ENCODE data around the gene XXYLT1.

XXYLT1 gene

DNA sequence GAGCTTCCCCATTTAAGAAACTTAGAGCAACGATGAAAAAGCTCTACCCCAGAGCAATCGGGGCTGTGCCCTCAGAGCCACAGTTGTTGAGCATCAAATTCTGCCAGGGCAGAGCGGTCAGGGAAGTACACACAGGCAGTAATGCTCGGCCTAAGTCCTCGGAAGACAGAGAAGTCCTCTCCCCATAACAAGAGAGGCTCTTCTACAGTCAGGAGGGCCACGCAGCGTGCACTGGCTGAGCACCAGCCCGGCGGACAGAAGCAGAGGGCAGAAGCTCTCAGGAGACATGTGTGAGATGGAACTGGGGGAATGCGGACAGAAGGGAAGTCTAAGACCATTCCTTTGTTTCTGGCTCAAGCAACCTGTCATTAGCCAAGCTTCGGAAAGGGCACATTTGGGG, 95.9 kb downstream of the XXYLT1 start:
- no peak overlapping the region for H3K4me3 ChIP-seq (ENCODE audit: low read depth, low read length)
- ChIA-PET POLR2A (no interaction called here), CTCF (interaction anchor here (0.6 kb wide), 1 partner anchor 9 kb away, joined by 3 read pairs; no protein-coding TSS in a partner anchor)
- no peaks in the 10 kb centered on the region for H3K9me3 ChIP-seq (ENCODE audit: control insufficient read depth, insufficient read depth, low read depth, low read length)
- no peaks in the 10 kb centered on the region for H3K4me1 ChIP-seq (ENCODE audit: control insufficient read depth, insufficient read depth, low read length)
- H3K36me3 ChIP-seq (ENCODE audit: control insufficient read depth in 2 of 2, insufficient read depth in 1 of 2, low read length in 2 of 2), result peaks cover 0 to 4% of the 10 kb centered on the region in 2 experiments; a peak in 1 of 3 replicates
- TF ChIP-seq ZNF202 (tag by site-specific recombination; IDR thresholded peaks at IDR 0.05; ENCODE audit: borderline replicate concordance) (no peak), ZNF184 (tag by site-specific recombination; IDR thresholded peaks at IDR 0.05) (no peak), ZNF747 (tag by site-specific recombination; IDR thresholded peaks at IDR 0.05) (no peak), GFI1B (tag by site-specific recombination; IDR thresholded peaks at IDR 0.05) (no peak), ZNF768 (tag by site-specific recombination; IDR thresholded peaks at IDR 0.05) (no peak), ZNF423 (tag by site-specific recombination; IDR thresholded peaks at IDR 0.05) (no peak), ZNF426 (tag by site-specific recombination; IDR thresholded peaks at IDR 0.05) (no peak), ZNF335 (tag by site-specific recombination; conservative IDR thresholded peaks at IDR 0.05) (no peak), ZNF48 (tag by site-specific recombination; IDR thresholded peaks at IDR 0.05) (no peak), TCF7L2 (IDR thresholded peaks at IDR 0.05; ENCODE audit: borderline replicate concordance, low read depth, low read length) (no peak), ZNF121 (tag by site-specific recombination; IDR thresholded peaks at IDR 0.05) (no peak), FEZF1 (tag by site-specific recombination; IDR thresholded peaks at IDR 0.05) (no peak), ZNF596 (tag by site-specific recombination; IDR thresholded peaks at IDR 0.05) (no peak)
- TF ChIP-seq, protein P1, sequence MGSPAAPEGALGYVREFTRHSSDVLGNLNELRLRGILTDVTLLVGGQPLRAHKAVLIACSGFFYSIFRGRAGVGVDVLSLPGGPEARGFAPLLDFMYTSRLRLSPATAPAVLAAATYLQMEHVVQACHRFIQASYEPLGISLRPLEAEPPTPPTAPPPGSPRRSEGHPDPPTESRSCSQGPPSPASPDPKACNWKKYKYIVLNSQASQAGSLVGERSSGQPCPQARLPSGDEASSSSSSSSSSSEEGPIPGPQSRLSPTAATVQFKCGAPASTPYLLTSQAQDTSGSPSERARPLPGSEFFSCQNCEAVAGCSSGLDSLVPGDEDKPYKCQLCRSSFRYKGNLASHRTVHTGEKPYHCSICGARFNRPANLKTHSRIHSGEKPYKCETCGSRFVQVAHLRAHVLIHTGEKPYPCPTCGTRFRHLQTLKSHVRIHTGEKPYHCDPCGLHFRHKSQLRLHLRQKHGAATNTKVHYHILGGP (tag by site-specific recombination; IDR thresholded peaks at IDR 0.05), result no peak
- TF ChIP-seq, protein P2, sequence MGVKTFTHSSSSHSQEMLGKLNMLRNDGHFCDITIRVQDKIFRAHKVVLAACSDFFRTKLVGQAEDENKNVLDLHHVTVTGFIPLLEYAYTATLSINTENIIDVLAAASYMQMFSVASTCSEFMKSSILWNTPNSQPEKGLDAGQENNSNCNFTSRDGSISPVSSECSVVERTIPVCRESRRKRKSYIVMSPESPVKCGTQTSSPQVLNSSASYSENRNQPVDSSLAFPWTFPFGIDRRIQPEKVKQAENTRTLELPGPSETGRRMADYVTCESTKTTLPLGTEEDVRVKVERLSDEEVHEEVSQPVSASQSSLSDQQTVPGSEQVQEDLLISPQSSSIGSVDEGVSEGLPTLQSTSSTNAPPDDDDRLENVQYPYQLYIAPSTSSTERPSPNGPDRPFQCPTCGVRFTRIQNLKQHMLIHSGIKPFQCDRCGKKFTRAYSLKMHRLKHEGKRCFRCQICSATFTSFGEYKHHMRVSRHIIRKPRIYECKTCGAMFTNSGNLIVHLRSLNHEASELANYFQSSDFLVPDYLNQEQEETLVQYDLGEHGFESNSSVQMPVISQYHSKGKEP (tag by site-specific recombination; IDR thresholded peaks at IDR 0.05), result no peak
- TF ChIP-seq, protein P3, sequence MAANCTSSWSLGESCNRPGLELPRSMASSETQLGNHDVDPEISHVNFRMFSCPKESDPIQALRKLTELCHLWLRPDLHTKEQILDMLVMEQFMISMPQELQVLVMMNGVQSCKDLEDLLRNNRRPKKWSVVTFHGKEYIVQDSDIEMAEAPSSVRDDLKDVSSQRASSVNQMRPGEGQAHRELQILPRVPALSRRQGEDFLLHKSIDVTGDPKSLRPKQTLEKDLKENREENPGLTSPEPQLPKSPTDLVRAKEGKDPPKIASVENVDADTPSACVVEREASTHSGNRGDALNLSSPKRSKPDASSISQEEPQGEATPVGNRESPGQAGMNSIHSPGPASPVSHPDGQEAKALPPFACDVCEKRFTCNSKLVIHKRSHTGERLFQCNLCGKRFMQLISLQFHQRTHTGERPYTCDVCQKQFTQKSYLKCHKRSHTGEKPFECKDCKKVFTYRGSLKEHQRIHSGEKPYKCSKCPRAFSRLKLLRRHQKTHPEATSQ (tag by site-specific recombination; IDR thresholded peaks at IDR 0.05), result no peak
- TF ChIP-seq, protein P4, sequence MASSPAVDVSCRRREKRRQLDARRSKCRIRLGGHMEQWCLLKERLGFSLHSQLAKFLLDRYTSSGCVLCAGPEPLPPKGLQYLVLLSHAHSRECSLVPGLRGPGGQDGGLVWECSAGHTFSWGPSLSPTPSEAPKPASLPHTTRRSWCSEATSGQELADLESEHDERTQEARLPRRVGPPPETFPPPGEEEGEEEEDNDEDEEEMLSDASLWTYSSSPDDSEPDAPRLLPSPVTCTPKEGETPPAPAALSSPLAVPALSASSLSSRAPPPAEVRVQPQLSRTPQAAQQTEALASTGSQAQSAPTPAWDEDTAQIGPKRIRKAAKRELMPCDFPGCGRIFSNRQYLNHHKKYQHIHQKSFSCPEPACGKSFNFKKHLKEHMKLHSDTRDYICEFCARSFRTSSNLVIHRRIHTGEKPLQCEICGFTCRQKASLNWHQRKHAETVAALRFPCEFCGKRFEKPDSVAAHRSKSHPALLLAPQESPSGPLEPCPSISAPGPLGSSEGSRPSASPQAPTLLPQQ (tag by site-specific recombination; IDR thresholded peaks at IDR 0.05), result no peak
- no peak overlapping the region for H3K27ac ChIP-seq (ENCODE audit: extremely low read depth, low read depth, low read length)

DNA sequence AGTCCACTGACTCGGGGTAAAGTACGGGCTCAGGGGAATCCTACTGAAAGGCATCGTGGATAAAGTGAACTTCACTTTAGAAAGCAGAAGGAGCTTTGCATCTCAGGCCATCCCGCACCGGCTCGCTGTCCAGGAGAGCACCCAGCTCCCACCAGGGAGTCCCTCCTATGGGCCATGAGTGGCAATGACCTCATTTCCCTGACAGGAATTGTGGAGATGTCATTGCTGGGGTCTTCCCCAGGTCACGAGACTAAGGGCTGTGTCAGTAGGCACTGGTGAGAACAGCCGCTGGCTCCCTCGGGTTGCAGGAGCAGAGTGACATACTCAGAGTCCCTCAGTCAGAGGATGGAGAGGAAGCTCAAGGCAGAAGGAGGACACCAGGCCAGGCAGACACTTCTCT, 97.3 kb downstream of the XXYLT1 start:
- POLR2A ChIA-PET, result no interaction called here

More for the DNA sequence above, 97.3 kb downstream of the XXYLT1 start:
- Histone ChIP-seq H3K4me3 (ENCODE audit: low read depth, low read length) (no peak overlapping the region), H3K36me3 (ENCODE audit: control insufficient read depth in 2 of 2, insufficient read depth in 1 of 2, low read length in 2 of 2) (peaks cover 0 to 4% of the 10 kb centered on the region in 2 experiments; a peak in 1 of 3 replicates), H3K4me1 (ENCODE audit: control insufficient read depth, insufficient read depth, low read length) (no peaks in the 10 kb centered on the region), H3K27ac (ENCODE audit: extremely low read depth, low read depth, low read length) (no peak overlapping the region), H3K9me3 (ENCODE audit: control insufficient read depth, insufficient read depth, low read depth, low read length) (no peaks in the 10 kb centered on the region)
- CTCF ChIA-PET, result no interaction called here
- TF ChIP-seq ZBTB48 (tag by site-specific recombination; IDR thresholded peaks at IDR 0.05) (no peak), GLIS1 (tag by site-specific recombination; IDR thresholded peaks at IDR 0.05) (peak; percentile 52), ZIC2 (tag by site-specific recombination; IDR thresholded peaks at IDR 0.05) (peak; percentile 53), ZNF2 (tag by site-specific recombination; IDR thresholded peaks at IDR 0.05) (no peak), ZFHX2 (tag by site-specific recombination; conservative IDR thresholded peaks at IDR 0.05) (no peak)
- TF ChIP-seq, protein P5, sequence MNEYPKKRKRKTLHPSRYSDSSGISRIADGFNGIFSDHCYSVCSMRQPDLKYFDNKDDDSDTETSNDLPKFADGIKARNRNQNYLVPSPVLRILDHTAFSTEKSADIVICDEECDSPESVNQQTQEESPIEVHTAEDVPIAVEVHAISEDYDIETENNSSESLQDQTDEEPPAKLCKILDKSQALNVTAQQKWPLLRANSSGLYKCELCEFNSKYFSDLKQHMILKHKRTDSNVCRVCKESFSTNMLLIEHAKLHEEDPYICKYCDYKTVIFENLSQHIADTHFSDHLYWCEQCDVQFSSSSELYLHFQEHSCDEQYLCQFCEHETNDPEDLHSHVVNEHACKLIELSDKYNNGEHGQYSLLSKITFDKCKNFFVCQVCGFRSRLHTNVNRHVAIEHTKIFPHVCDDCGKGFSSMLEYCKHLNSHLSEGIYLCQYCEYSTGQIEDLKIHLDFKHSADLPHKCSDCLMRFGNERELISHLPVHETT (tag by site-specific recombination; IDR thresholded peaks at IDR 0.05), result no peak
- TF ChIP-seq, protein P6, sequence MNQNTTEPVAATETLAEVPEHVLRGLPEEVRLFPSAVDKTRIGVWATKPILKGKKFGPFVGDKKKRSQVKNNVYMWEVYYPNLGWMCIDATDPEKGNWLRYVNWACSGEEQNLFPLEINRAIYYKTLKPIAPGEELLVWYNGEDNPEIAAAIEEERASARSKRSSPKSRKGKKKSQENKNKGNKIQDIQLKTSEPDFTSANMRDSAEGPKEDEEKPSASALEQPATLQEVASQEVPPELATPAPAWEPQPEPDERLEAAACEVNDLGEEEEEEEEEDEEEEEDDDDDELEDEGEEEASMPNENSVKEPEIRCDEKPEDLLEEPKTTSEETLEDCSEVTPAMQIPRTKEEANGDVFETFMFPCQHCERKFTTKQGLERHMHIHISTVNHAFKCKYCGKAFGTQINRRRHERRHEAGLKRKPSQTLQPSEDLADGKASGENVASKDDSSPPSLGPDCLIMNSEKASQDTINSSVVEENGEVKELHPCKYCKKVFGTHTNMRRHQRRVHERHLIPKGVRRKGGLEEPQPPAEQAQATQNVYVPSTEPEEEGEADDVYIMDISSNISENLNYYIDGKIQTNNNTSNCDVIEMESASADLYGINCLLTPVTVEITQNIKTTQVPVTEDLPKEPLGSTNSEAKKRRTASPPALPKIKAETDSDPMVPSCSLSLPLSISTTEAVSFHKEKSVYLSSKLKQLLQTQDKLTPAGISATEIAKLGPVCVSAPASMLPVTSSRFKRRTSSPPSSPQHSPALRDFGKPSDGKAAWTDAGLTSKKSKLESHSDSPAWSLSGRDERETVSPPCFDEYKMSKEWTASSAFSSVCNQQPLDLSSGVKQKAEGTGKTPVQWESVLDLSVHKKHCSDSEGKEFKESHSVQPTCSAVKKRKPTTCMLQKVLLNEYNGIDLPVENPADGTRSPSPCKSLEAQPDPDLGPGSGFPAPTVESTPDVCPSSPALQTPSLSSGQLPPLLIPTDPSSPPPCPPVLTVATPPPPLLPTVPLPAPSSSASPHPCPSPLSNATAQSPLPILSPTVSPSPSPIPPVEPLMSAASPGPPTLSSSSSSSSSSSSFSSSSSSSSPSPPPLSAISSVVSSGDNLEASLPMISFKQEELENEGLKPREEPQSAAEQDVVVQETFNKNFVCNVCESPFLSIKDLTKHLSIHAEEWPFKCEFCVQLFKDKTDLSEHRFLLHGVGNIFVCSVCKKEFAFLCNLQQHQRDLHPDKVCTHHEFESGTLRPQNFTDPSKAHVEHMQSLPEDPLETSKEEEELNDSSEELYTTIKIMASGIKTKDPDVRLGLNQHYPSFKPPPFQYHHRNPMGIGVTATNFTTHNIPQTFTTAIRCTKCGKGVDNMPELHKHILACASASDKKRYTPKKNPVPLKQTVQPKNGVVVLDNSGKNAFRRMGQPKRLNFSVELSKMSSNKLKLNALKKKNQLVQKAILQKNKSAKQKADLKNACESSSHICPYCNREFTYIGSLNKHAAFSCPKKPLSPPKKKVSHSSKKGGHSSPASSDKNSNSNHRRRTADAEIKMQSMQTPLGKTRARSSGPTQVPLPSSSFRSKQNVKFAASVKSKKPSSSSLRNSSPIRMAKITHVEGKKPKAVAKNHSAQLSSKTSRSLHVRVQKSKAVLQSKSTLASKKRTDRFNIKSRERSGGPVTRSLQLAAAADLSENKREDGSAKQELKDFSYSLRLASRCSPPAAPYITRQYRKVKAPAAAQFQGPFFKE (tag by site-specific recombination; IDR thresholded peaks at IDR 0.05; ENCODE audit: borderline replicate concordance), result no peak

All from HEK293 (cell line).